Liver (tissue), 9 donors: ENCODE measurements around the gene ABCC11. TPM values are rescaled to one million over a fixed set of nuclear protein-coding genes. Genes with fewer than 3 reads are reported as not detected.
A peak's percentile ranks its signal among the peaks of the same experiment; 100 is the strongest.
"Not testable (repeated sequence)": the region's sequence is repeated elsewhere in the genome, so short reads cannot be mapped to it uniquely, and the experiment has no call there.

Source experiments
- DNase-seq: peaks from one replicate; pipeline ENCODE4 v3.0.0-alpha.2; 2017; ENCODE audit warnings: low spot score
- H3K27ac ChIP-seq, 2 donors: one replicate each; pipeline ENCODE4 v1.7.0; 2013; ENCODE audit warnings: inconsistent platforms in 2 of 2, low read length in 2 of 2, control low read depth in 1 of 2, low read depth in 1 of 2, mild to moderate bottlenecking in 1 of 2
- H3K27me3 ChIP-seq, 4 donors: one replicate each; pipeline versions ENCODE4 v1.6.1 to v1.7.0; 2013; ENCODE audit warnings: low read length in 3 of 4, inconsistent platforms in 1 of 4, mild to moderate bottlenecking in 1 of 4, moderate library complexity in 1 of 4; ENCODE audit not compliant: control insufficient read depth in 4 of 4, insufficient read depth in 4 of 4
- H3K36me3 ChIP-seq, 4 donors: one replicate each; pipeline versions ENCODE4 v1.6.1 to v1.7.0; 2013; ENCODE audit warnings: low read length in 3 of 4, mild to moderate bottlenecking in 3 of 4, low read depth in 1 of 4, moderate library complexity in 1 of 4; ENCODE audit not compliant: control insufficient read depth in 4 of 4, insufficient read depth in 3 of 4
- H3K4me1 ChIP-seq, 4 donors: one replicate each; pipeline versions ENCODE4 v1.6.1 to v1.7.0; 2013; ENCODE audit warnings: low read length in 3 of 4, mild to moderate bottlenecking in 3 of 4, moderate library complexity in 1 of 4; ENCODE audit not compliant: control insufficient read depth in 4 of 4, insufficient read depth in 4 of 4
- H3K4me3 ChIP-seq, 3 donors: one replicate each; pipeline versions ENCODE4 v1.6.1 to v1.7.0; 2013; ENCODE audit warnings: low read length in 3 of 3, control low read depth in 1 of 3, low read depth in 1 of 3, mild to moderate bottlenecking in 1 of 3
- H3K9ac ChIP-seq, 2 donors: one replicate each; pipeline ENCODE4 v1.7.0; 2013; ENCODE audit warnings: low read length in 2 of 2, mild to moderate bottlenecking in 2 of 2, moderate library complexity in 2 of 2, control low read depth in 1 of 2, low read depth in 1 of 2
- H3K9me3 ChIP-seq, 4 donors: one replicate each; pipeline versions ENCODE4 v1.6.1 to v1.7.0; 2013; ENCODE audit warnings: low read length in 3 of 4; ENCODE audit not compliant: control insufficient read depth in 4 of 4
- ATF3 ChIP-seq: IDR thresholded peaks from 2 replicates; pipeline ENCODE4 v1.6.1; 2016; ENCODE audit warnings: antibody characterized with exemption
- CTCF ChIP-seq: fragments of 150-350 bp; IDR thresholded peaks from 2 replicates; pipeline ENCODE4 v1.5.1; 2017; ENCODE audit warnings: improper control_type of control experiment, low read depth, low read length; ENCODE audit not compliant: missing input control
- EGR1 ChIP-seq, 2 donors: IDR thresholded peaks; 2 replicates each; pipeline ENCODE4 v1.6.1; 2016 to 2018; ENCODE audit warnings: antibody characterized with exemption in 2 of 2, low read depth in 2 of 2
- FOXA1 ChIP-seq: IDR thresholded peaks from 2 replicates; pipeline ENCODE4 v1.6.1; 2016; ENCODE audit warnings: antibody characterized with exemption
- FOXA2 ChIP-seq: IDR thresholded peaks from 2 replicates; pipeline ENCODE4 v1.6.1; 2016; ENCODE audit warnings: antibody characterized with exemption
- GABPA ChIP-seq, 2 donors: IDR thresholded peaks in 1 of 2; conservative IDR thresholded peaks in 1 of 2; 2 replicates each; pipeline ENCODE4 v1.6.1; 2016; ENCODE audit warnings: antibody characterized with exemption in 2 of 2, mild to moderate bottlenecking in 1 of 2, moderate library complexity in 1 of 2
- HNF4A ChIP-seq, 2 donors: conservative IDR thresholded peaks; 2 replicates each; pipeline ENCODE4 v1.6.1; 2016; ENCODE audit warnings: antibody characterized with exemption in 2 of 2, mild to moderate bottlenecking in 2 of 2
- HNF4G ChIP-seq: IDR thresholded peaks from 2 replicates; pipeline ENCODE4 v1.6.1; 2016; ENCODE audit warnings: antibody characterized with exemption
- JUND ChIP-seq, 2 donors: IDR thresholded peaks; 2 replicates each; pipeline ENCODE4 v1.6.1; 2016; ENCODE audit warnings: antibody characterized with exemption in 2 of 2
- MAX ChIP-seq: IDR thresholded peaks from 2 replicates; pipeline ENCODE4 v1.6.1; 2016; ENCODE audit warnings: antibody characterized with exemption
- NR2F2 ChIP-seq: IDR thresholded peaks from 2 replicates; pipeline ENCODE4 v1.6.1; 2016; ENCODE audit warnings: antibody characterized with exemption
- RAD21 ChIP-seq, 2 donors: IDR thresholded peaks; 2 replicates each; pipeline ENCODE4 v1.6.1; 2016; ENCODE audit warnings: antibody characterized with exemption in 2 of 2, mild to moderate bottlenecking in 2 of 2
- REST ChIP-seq: IDR thresholded peaks from 2 replicates; pipeline ENCODE4 v1.6.1; 2016; ENCODE audit warnings: antibody characterized with exemption, mild to moderate bottlenecking
- RXRA ChIP-seq, 2 donors: IDR thresholded peaks; 2 replicates each; pipeline ENCODE4 v1.6.1; 2017 to 2018; ENCODE audit warnings: antibody characterized with exemption in 2 of 2, mild to moderate bottlenecking in 1 of 2
- SP1 ChIP-seq: IDR thresholded peaks from 2 replicates; pipeline ENCODE4 v1.6.1; 2018; ENCODE audit warnings: antibody characterized with exemption, mild to moderate bottlenecking
- TAF1 ChIP-seq: conservative IDR thresholded peaks from 2 replicates; pipeline ENCODE4 v1.6.1; 2016; ENCODE audit warnings: antibody characterized with exemption, mild to moderate bottlenecking
- YY1 ChIP-seq: IDR thresholded peaks from 2 replicates; pipeline ENCODE4 v1.6.1; 2016; ENCODE audit warnings: antibody characterized with exemption, mild to moderate bottlenecking
- ZBTB33 ChIP-seq: IDR thresholded peaks from 2 replicates; pipeline ENCODE4 v1.6.1; 2016; ENCODE audit warnings: antibody characterized with exemption
- whole genome bisulfite sequencing: extraction: QIAGEN DNeasy Blood & Tissue Kit; methylation state at CpG from one replicate; pipeline ENCODE4 v1.1.7; 2013; 5-methylcytosine and 5-hydroxymethylcytosine counted together
- polyA plus RNA-seq, 2 donors: library from polyadenylated mRNA; stranded (reverse) in 1 of 2; unstranded in 1 of 2; fragments of 200-250 nt in 1 of 2; fragments of >200 nt in 1 of 2; fragmentation: Nextera tagmentation in 1 of 2; extraction: Ambion mirVana in 1 of 2; gene quantifications; one replicate each; pipeline versions ENCODE4 v1.2.1 to v1.2.3, GENCODE V29; 2013 to 2015
- total RNA-seq, 2 donors: library from RNA; depleted of rRNA; stranded (reverse); fragments of >200 nt; gene quantifications; one replicate each; pipeline ENCODE4 v1.2.3, GENCODE V29; 2014
- donor health status: healthy.
- donor health status: healthy.
- donor health status: healthy.
- donor health status: healthy.
- donor health status: healthy.

ABCC11 gene
- total and polyA plus RNA-seq, 4 donors, result 1.4 to 22.3 (median 2.7) TPM

- H3K27me3 ChIP-seq, result no peaks in the 10 kb centered on the region
- H3K27ac ChIP-seq, result no peak overlapping the region
- DNase-seq, result no peak
- WGBS, result 90% methylated on average over 8 of the region's 8 CpGs
- H3K4me3 ChIP-seq, result no peak overlapping the region
- H3K9ac ChIP-seq, result no peak overlapping the region
- H3K36me3 ChIP-seq, result no peaks in the 10 kb centered on the region
- TF ChIP-seq MAX (no peak), HNF4A (conservative IDR thresholded peaks at IDR 0.05) (peak in 1 of 2 donors; percentile 6)
- peaks cover 0 to 4% (median 1%) of the 10 kb centered on the region in 4 donors for H3K4me1 ChIP-seq
- H3K9me3 ChIP-seq, result no peaks in the 10 kb centered on the region
These were observed 64.3 kb downstream of the ABCC11 start for GRCh38 chr16:48182979-48183537.

GRCh38 chr16:48181746-48182520 is 65.4 kb downstream of the ABCC11 start:
- not testable (repeated sequence) for H3K4me3 ChIP-seq, H3K27me3 ChIP-seq, DNase-seq, H3K36me3 ChIP-seq, H3K27ac ChIP-seq, H3K9ac ChIP-seq, H3K9me3 ChIP-seq, H3K4me1 ChIP-seq
- WGBS, result 86% methylated on average over 14 of the region's 14 CpGs

GRCh38 chr16:48180868-48181480 is 66.4 kb downstream of the ABCC11 start:
- no peak for DNase-seq
- TF ChIP-seq HNF4A (conservative IDR thresholded peaks at IDR 0.05), result peak; percentile 83 to 84
- peak in 1 of 2 donors; percentile 11 for TF ChIP-seq JUND (IDR thresholded peaks at IDR 0.05)
- peak; percentile 57 to 63 for TF ChIP-seq RXRA (IDR thresholded peaks at IDR 0.05)
- TF ChIP-seq SP1, result peak; percentile 78
- TF ChIP-seq CTCF, result no peak
- TF ChIP-seq YY1, result peak; percentile 45
- no peak for TF ChIP-seq MAX
- no peak for TF ChIP-seq ZBTB33
- no peak for TF ChIP-seq EGR1 (IDR thresholded peaks at IDR 0.05; ENCODE audit: low read depth in 2 of 2)
- TF ChIP-seq TAF1, result peak; percentile 19
- TF ChIP-seq HNF4G, result peak; percentile 65
- no peak for TF ChIP-seq ATF3
- no peak for TF ChIP-seq NR2F2
- TF ChIP-seq FOXA2, result no peak
- TF ChIP-seq RAD21 (IDR thresholded peaks at IDR 0.05), result peak; percentile 28 to 64
- peak; percentile 28 for TF ChIP-seq REST
- TF ChIP-seq GABPA (IDR thresholded peaks at IDR 0.05 in 1 of 2, conservative IDR thresholded peaks at IDR 0.05 in 1 of 2), result no peak
- TF ChIP-seq FOXA1, result no peak
- H3K9ac ChIP-seq, result no peak overlapping the region
- no peaks in the 10 kb centered on the region for H3K36me3 ChIP-seq
- H3K27ac ChIP-seq, result no peak overlapping the region
- H3K4me1 ChIP-seq, result peaks cover 0 to 4% (median 1%) of the 10 kb centered on the region in 4 donors
- no peaks in the 10 kb centered on the region for H3K27me3 ChIP-seq
- WGBS, result 60% methylated on average over 9 of the region's 9 CpGs
- H3K4me3 ChIP-seq, result no peak overlapping the region
- H3K9me3 ChIP-seq, result no peaks in the 10 kb centered on the region
